ENCODE measurements around the gene SPACA6.

GRCh38 chr19:51653162-51653561, 40.0 kb upstream of the SPACA6 start:
- TF ChIP-seq, protein P1, sequence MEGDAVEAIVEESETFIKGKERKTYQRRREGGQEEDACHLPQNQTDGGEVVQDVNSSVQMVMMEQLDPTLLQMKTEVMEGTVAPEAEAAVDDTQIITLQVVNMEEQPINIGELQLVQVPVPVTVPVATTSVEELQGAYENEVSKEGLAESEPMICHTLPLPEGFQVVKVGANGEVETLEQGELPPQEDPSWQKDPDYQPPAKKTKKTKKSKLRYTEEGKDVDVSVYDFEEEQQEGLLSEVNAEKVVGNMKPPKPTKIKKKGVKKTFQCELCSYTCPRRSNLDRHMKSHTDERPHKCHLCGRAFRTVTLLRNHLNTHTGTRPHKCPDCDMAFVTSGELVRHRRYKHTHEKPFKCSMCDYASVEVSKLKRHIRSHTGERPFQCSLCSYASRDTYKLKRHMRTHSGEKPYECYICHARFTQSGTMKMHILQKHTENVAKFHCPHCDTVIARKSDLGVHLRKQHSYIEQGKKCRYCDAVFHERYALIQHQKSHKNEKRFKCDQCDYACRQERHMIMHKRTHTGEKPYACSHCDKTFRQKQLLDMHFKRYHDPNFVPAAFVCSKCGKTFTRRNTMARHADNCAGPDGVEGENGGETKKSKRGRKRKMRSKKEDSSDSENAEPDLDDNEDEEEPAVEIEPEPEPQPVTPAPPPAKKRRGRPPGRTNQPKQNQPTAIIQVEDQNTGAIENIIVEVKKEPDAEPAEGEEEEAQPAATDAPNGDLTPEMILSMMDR (IDR thresholded peaks at IDR 0.05), result no peak
- no peak for TF ChIP-seq ZNF121 (CRISPR knock-in tag; IDR thresholded peaks at IDR 0.05)
- TF ChIP-seq, protein P2, sequence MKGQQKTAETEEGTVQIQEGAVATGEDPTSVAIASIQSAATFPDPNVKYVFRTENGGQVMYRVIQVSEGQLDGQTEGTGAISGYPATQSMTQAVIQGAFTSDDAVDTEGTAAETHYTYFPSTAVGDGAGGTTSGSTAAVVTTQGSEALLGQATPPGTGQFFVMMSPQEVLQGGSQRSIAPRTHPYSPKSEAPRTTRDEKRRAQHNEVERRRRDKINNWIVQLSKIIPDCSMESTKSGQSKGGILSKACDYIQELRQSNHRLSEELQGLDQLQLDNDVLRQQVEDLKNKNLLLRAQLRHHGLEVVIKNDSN (CRISPR knock-in tag; IDR thresholded peaks at IDR 0.05), result no peak
- no peak for TF ChIP-seq ESRRA (CRISPR knock-in tag; IDR thresholded peaks at IDR 0.05; ENCODE audit: borderline replicate concordance)
- TF ChIP-seq, protein P3, sequence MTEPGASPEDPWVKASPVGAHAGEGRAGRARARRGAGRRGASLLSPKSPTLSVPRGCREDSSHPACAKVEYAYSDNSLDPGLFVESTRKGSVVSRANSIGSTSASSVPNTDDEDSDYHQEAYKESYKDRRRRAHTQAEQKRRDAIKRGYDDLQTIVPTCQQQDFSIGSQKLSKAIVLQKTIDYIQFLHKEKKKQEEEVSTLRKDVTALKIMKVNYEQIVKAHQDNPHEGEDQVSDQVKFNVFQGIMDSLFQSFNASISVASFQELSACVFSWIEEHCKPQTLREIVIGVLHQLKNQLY (CRISPR knock-in tag; IDR thresholded peaks at IDR 0.05), result no peak
- no peak for TF ChIP-seq TEAD4 (CRISPR knock-in tag; IDR thresholded peaks at IDR 0.05)
- TF ChIP-seq TP53 (CRISPR knock-in tag; IDR thresholded peaks at IDR 0.05), result no peak
- no peak for TF ChIP-seq JUN (CRISPR knock-in tag; IDR thresholded peaks at IDR 0.05)
- TF ChIP-seq NR3C1 (CRISPR knock-in tag; conservative IDR thresholded peaks at IDR 0.05; ENCODE audit: low read depth), result no peak
- no peak for TF ChIP-seq OVOL2 (CRISPR knock-in tag; IDR thresholded peaks at IDR 0.05; ENCODE audit: borderline replicate concordance)
- TF ChIP-seq ATF3 (CRISPR knock-in tag; conservative IDR thresholded peaks at IDR 0.05), result no peak
- TF ChIP-seq FOXJ3 (CRISPR knock-in tag; IDR thresholded peaks at IDR 0.05; ENCODE audit: borderline replicate concordance), result no peak
- TF ChIP-seq, protein P4, sequence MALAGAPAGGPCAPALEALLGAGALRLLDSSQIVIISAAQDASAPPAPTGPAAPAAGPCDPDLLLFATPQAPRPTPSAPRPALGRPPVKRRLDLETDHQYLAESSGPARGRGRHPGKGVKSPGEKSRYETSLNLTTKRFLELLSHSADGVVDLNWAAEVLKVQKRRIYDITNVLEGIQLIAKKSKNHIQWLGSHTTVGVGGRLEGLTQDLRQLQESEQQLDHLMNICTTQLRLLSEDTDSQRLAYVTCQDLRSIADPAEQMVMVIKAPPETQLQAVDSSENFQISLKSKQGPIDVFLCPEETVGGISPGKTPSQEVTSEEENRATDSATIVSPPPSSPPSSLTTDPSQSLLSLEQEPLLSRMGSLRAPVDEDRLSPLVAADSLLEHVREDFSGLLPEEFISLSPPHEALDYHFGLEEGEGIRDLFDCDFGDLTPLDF (CRISPR knock-in tag; IDR thresholded peaks at IDR 0.05), result no peak

Measured in WTC11 (cell line).